Measurements from ENCODE around the gene PXN.
"Not testable (repeated sequence)": the region's sequence is repeated elsewhere in the genome, so short reads cannot be mapped to it uniquely, and the experiment has no call there.

Gene PXN

GRCh38 chr12:120241561-120242274, 23.8 kb downstream of the PXN start:
- DNase-seq (ENCODE audit: low spot score): no peak

GRCh38 chr12:120240495-120240833, 25.1 kb downstream of the PXN start:
- no peak for DNase-seq (ENCODE audit: low spot score)

- no peak for DNase-seq (ENCODE audit: low spot score)
Observed at GRCh38 chr12:120239776-120240494, 25.6 kb downstream of the PXN start.

- DNase-seq (ENCODE audit: low spot score): no peak
Observed at GRCh38 chr12:120238839-120239445, 26.6 kb downstream of the PXN start.

GRCh38 chr12:120238217-120238616, 27.3 kb downstream of the PXN start:
- no peak for DNase-seq (ENCODE audit: low spot score)

GRCh38 chr12:120237360-120238171, 28.0 kb downstream of the PXN start:
- DNase-seq (ENCODE audit: low spot score): no peak

- DNase-seq (ENCODE audit: low spot score): not testable (repeated sequence)
Observed at GRCh38 chr12:120236809-120237208, 28.7 kb downstream of the PXN start.

GRCh38 chr12:120235369-120236323, 29.9 kb downstream of the PXN start:
- DNase-seq (ENCODE audit: low spot score): no peak

- DNase-seq (ENCODE audit: low spot score): peak; percentile 78
Observed at GRCh38 chr12:120234643-120235368, 30.7 kb downstream of the PXN start.

- no peak for DNase-seq (ENCODE audit: low spot score)
Observed at GRCh38 chr12:120231316-120232011, 34.1 kb downstream of the PXN start.

- DNase-seq (ENCODE audit: low spot score): no peak
Observed at GRCh38 chr12:120230974-120231315, 34.6 kb downstream of the PXN start.

GRCh38 chr12:120230326-120230973, 35.1 kb downstream of the PXN start:
- DNase-seq (ENCODE audit: low spot score): no peak

- no peak for DNase-seq (ENCODE audit: low spot score)
Observed at GRCh38 chr12:120229487-120230325, 35.8 kb downstream of the PXN start.

GRCh38 chr12:120229071-120229486, 36.5 kb downstream of the PXN start:
- no peak for DNase-seq (ENCODE audit: low spot score)

GRCh38 chr12:120228291-120229070, 37.0 kb downstream of the PXN start:
- DNase-seq (ENCODE audit: low spot score): peak; percentile 90

GRCh38 chr12:120228041-120228290, 37.6 kb downstream of the PXN start:
- no peak for DNase-seq (ENCODE audit: low spot score)

- DNase-seq (ENCODE audit: low spot score): no peak
Observed at GRCh38 chr12:120227233-120228040, 38.1 kb downstream of the PXN start.

All from D341Med (cell line).